HG03354 (cell line): ENCODE results near the gene RASL11A.
"Not testable (repeated sequence)": the region's sequence is repeated elsewhere in the genome, so short reads cannot be mapped to it uniquely, and the experiment has no call there.

Experiments used
- ATAC-seq: cut with Tn5 transposase; IDR thresholded peaks from one replicate; pipeline ENCODE4 v1.9.1; 2021; ENCODE audit warnings: mild to moderate bottlenecking; ENCODE audit not compliant: unreplicated experiment, poor library complexity, severe bottlenecking

Gene RASL11A

GRCh38 chr13:27266917-27267316 lies 3.7 kb upstream of the RASL11A start:
- ATAC-seq, result no peak

- ATAC-seq, result no peak
Observed at GRCh38 chr13:27267596-27267995, 3.0 kb upstream of the RASL11A start.

- no peak for ATAC-seq
Observed at GRCh38 chr13:27269114-27269665, 1.4 kb upstream of the RASL11A start.

- ATAC-seq, result no peak
Observed at GRCh38 chr13:27271570-27272096, 1.0 kb downstream of the RASL11A start.

GRCh38 chr13:27273658-27274425 lies 3.2 kb downstream of the RASL11A start:
- ATAC-seq, result no peak

GRCh38 chr13:27274631-27275030 lies 4.0 kb downstream of the RASL11A start:
- ATAC-seq, result no peak

GRCh38 chr13:27276188-27276587 lies 5.6 kb downstream of the RASL11A start:
- no peak for ATAC-seq

GRCh38 chr13:27279506-27279905 lies 8.9 kb downstream of the RASL11A start:
- ATAC-seq, result no peak

GRCh38 chr13:27280009-27280656 lies 9.5 kb downstream of the RASL11A start:
- no peak for ATAC-seq

GRCh38 chr13:27280841-27281240 lies 10.2 kb downstream of the RASL11A start:
- ATAC-seq, result no peak

- no peak for ATAC-seq
Observed at GRCh38 chr13:27281420-27281819, 10.8 kb downstream of the RASL11A start.

- no peak for ATAC-seq
Observed at GRCh38 chr13:27283906-27284493, 13.4 kb downstream of the RASL11A start.

- no peak for ATAC-seq
Observed at GRCh38 chr13:27288392-27288791, 17.8 kb downstream of the RASL11A start.

- ATAC-seq, result no peak
Observed at GRCh38 chr13:27289011-27289665, 18.5 kb downstream of the RASL11A start.

- ATAC-seq, result no peak
Observed at GRCh38 chr13:27290715-27291114, 20.1 kb downstream of the RASL11A start.

- not testable (repeated sequence) for ATAC-seq
Observed at GRCh38 chr13:27291967-27292366, 21.3 kb downstream of the RASL11A start.

GRCh38 chr13:27293076-27293691 lies 22.6 kb downstream of the RASL11A start:
- ATAC-seq, result no peak

GRCh38 chr13:27293873-27294515 lies 23.4 kb downstream of the RASL11A start:
- ATAC-seq, result no peak

GRCh38 chr13:27295096-27295495 lies 24.5 kb downstream of the RASL11A start:
- no peak for ATAC-seq
